HG02885 (cell line): ENCODE measurements around the gene SETDB1.
A peak's percentile ranks its signal among the peaks of the same experiment; 100 is the strongest.

ENCODE experiments used
- ATAC-seq: cut with Tn5 transposase; IDR thresholded peaks from one replicate; pipeline ENCODE4 v1.9.1; 2021; ENCODE audit warnings: mild to moderate bottlenecking; ENCODE audit not compliant: unreplicated experiment, poor library complexity

Gene SETDB1

DNA sequence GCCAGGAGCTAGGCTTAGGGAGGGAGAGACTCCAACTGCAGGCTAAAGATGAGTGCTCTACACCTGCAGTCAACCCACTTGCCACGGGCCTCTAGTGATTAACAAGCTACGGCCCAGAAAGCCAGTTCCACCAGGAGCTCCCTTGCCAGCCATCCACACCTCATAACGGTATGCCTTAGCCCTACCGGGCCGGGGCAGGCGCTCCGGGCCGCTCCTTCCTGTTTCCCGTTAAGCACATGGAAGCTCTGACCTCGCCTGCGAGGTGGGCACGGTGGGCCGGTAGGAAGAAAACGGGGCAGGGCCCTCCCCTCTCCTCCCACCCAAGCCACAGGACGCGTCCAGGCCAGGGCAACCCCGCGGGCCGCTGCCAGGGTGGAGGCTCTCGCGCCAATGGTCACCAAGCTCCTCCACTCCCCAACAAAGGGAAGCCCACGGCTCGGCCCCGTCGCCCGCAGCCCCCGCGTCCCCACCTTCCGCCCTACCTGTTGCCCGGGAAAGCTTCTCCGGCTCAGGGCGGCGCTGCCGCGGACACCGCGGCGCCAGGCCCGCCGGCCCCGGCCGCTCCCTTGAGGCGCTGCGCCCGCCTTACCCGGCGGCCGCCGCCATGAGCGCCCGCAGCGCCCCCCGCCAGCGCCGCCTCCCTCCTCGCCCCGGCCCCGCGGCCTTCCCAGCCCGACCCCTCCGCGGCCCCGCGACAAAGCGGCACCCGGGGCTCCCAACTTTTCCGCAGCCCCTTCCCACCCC is 47.8 kb downstream of the SETDB1 start:
- ATAC-seq, result peak; percentile 47

DNA sequence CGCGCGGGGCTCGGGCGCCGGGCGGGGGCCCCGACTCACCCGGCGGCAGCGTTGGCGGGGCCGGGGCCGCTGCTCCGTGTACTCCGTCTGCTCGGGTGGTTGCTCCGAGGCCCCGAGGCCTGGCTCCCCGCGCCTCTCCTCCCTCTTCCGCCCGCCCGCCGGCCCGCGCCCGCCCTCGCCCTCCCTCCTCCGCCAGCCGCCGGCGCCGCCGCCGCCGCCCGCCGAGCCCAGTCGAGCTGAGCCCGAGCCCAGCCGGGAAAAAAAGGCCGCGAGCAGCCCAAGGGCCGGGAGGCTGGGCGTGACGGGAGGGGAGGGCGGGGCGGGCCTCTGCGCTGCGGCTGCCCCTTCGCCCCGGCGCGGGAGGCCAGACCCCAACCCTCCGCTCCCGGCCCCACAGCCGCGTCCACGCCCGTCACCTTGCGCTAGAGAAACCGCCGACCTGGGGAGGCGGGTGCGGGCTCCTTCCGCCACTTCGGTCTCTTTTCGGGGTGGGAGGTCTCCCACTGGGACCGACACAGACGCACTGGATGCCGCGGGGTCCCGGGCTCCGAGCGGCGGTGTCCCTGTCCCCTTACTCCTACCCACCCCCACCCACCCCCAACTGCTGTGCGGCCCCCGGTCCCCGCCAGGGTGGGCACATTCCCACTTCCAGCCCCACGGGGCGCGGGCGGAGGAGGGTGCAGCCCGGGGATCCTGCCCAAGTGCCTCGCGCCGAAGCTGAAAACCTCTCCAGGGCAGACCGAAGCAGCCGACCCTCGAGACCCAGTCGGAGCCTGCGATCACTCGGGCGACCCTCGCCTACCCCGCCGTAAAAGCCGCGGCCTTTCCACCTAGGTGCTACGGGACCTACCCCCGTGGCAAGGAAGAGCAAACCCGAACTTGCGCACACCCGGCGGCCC is 48.7 kb downstream of the SETDB1 start, which contains the start of gene CERS2:
CERS2 (minus strand) TSS at position 256 of the 899 bp plus-strand sequence. CDS start 5,745 bp downstream, outside the sequence.
- ATAC-seq, result peak; percentile 65

DNA sequence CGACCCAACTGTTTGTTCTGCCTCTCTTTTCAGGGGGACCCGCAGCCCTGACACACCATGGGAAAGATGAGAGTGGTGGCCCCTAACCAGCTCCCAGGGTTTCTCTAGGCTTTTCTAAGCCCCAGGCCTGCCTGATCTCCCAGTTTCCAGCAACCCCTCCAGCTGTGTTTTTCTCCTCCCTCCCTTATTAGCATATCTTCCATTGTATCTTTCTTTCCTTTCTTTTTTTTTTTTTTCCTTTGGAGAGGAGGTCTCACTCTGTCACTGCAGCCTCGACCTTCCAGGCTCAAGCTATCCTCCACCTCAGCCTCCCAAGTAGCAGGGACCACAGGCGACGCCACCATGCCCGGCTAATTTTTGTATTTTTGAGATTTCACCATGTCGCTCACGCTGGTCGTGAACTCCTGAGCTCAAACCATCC is 50.2 kb downstream of the SETDB1 start:
- no peak for ATAC-seq

DNA sequence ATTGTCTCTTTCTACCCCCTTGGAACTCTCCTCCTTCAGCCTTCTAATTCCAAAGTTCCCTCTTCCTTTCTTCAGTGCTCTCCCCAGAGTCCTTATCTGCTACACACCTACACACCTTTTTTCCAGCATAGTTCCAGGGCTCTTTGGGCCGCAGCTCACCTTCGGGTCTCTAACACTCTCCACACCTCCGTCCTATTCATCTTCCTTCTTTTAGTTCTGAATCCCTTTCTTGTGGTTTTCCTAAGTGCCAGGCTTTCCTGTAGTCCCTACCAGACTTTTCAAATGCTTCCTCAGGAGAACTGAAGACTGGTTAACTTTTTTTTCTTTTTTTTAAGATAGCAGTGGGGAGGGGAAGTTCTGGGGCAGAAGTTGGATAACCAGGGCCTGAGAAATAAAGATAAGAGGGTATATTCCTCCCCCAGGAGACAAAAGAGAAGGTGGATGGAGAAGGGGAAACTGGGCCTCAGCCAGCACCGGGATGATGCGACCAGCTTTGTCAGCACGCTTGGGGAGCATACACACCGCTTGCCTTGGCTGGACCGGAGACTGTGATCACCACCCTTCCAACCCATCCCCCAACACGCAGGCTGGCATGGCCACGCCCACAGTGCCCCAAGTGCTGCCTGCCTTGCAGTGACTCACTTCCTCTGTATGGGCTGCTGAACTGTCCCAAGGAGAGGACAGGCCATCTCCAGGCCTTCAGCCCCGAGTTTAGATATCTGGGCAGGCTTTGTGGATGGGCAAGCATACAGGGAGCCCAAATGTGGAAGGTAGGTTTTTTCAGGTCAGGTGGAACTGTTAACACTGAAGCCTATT is 50.9 kb downstream of the SETDB1 start:
- ATAC-seq, result no peak

DNA sequence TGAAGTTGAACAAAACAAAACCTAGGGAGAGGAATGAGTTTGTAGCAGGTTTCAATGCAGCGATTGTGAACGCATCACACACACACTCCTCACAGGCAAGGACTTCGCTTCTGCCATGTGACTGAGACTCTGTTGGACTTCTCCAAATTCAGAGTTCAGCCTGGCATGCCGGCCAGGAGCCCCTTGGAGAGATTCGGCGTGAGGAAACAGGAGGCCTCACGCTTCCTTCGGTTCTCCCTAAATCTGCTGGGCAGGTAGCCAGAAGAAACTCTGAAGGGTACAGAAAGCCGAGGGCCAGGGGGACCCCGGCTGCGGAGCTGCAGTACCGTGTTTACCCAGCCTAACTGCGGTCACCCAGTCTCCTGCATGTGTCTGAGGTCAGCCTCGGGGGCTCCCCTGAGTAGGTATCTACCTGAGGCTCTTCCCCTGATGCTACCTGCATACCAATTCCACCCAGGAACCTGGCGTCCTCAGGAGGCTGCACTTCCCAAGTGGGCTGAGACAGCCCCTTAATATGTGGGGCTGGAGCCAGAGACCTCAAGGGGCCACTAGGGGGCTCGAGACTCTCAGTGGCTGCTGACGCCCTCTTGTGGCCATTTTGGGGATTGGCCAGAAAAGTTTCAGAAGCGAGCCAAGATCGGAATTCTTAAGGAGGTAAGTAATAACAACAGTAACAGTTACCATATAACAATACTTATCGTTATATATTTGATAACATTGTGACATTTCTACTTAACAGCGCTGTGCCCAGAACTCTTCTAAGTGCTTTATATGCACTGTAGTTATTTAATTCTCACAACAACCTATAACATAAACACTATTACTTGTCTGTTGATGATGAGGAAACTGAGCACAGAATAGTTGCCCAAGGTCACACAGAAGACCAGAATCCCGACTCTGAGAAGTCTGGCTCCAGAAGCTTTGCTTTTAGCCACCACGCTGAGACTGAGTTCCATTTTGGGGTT is 53.2 kb downstream of the SETDB1 start:
- peak; percentile 45 for ATAC-seq

DNA sequence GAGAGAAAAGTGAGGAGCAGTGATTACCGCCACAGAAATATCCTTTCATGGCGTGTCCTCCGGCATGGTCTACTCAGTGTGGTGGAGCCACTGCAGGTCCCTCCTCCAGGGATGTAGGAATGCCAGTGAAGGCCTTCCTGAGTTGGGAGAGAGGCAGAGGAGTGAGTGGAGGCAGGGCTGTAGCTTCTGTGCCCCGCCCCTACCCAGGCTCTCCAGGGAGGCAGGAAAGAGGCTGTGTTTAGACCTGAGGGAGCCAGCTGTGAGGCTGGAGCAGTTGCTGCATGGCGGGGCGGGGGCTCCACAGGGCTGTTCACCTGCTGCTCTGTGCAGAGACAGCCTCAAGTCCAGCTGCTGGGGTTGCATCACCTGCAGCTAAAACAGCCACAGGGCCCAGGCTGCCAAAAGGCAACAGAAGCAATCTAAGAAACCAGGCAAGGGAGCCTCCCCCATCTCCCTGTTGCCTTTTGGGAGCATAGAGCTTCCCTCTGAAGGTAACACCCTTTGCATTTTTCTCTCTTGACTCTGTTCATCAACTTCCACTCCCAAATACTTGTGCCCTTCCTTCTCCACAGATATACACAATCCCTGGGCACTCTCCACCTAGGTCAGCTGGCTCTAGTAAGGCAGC is 55.1 kb downstream of the SETDB1 start:
- no peak for ATAC-seq

DNA sequence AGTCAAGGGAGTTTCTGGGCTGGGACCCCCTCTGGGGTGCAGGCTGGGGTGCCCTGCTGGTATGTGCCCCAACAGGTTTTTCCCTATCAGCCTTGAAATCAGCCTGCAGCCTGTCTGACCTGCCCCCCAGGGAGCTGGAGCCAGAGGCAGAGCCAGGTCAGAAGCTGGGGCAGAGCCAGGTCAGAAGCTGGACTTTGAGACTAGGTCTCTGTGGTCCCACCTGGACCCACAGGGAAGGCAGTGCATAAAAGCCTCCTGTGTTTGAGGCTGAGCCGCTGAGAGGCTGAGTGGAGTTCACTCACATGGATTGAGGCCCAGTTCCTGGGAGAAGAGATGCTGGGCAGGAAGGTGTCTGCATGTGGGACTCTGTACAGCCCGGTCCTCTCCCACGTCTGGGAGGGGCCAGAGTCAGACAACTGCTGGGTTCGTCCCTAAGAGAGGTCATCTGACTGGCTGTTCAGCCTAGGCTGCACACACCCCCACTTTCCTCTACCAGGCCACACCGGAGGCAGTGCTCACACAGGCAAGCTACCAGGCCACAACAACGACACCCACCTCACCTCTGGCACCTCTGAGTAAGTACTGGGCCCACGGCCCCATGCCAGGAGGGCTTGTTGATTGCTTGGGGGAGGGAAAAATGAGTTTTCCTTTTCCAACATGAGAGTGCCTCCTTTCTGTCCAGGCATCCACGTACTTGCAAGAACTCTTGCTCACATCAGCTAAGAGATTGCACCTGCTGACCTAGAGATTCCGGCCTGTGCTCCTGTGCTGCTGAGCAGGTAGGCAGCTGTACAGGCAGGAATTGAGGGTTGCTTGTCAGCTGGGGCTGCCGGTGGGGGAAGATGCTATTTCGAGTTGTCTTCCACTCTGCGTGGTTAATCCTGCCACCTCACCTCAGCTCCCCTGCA is 55.9 kb downstream of the SETDB1 start, which contains the start of gene ANXA9:
ANXA9 (plus strand) TSS at position 488 of the 908 bp plus-strand sequence. CDS start 814 bp downstream, outside the sequence.
- ATAC-seq, result no peak

DNA sequence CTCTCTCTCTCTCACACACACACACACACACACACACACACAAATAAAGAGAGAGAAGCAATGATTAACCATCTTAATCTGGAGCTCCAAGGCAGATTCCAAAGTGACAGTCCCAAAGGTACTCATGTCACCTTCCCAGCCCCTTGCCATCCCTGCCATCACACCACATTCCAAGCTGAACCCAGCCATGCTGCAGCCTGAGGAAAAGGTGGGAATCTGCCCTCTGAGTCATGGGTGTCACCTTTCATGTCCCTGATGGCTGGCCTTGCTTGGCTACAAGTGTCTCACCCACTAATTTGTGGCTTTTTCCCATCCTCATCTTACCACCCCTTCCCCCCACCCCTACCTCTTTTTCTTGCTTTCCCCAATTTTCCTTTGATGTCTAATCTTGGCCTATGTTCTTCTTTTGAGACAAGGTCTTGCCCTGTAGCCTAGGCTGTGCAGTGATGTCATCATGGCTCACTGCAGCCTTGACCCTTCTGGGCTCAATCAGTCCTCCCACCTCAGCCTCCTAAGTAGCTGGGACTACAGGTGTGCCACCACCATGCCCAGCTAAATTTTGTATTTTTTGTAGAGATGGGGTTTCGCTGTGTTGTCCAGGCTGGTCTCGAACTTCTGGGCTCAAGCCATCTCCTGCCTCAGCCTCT is 59.1 kb downstream of the SETDB1 start:
- no peak for ATAC-seq

DNA sequence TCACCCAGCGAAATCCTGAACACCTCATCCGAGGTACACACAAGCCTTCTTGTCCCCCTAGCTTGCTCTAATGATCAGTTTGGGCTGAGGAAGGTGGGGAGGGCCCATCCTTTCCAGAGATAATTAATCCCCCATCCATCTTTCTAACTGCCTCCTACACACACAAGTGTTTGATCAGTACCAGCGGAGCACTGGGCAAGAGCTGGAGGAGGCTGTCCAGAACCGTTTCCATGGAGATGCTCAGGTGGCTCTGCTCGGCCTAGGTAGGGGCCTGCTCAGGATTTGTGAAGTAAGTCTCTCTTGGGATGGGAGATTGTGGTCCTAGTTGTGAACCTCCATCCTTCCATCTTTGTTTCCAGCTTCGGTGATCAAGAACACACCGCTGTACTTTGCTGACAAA is 61.8 kb downstream of the SETDB1 start:
- no peak for ATAC-seq

DNA sequence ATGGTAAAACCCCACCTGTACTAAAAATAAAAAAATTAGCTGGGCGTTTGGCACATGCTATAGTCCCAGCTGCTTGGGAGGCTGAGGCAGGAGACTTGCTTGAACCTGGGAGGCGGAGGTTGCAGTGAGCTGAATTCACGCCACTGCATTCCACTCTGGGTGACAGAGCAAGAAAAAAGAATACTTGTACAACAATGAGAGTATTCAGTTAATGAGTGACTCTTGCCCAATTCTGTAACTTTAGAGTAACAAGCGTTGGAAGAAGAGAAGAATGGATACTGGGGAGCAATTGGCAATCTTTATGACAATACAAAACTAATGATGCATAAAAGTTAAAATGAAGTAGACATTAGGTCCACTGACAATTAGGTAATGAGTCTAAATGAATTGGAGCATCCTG is 66.5 kb downstream of the SETDB1 start:
- ATAC-seq, result no peak

DNA sequence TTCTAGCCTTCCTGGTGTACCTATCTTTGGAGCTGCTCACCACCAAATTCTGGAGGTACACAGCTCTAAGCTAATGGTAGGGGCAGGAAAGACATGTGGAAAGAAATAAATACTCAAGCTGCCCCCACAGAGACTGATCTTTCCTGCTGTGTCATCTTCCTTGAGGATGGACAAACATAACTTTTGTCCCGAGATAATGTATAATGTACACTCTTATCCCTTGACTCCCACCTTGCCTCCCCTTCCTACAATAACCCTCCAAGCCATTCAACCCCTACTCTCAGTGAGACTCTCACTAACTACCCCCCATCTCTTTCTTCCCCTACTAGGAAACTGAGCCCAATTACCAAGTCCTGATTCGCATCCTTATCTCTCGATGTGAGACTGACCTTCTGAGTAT is 68.1 kb downstream of the SETDB1 start:
- ATAC-seq, result no peak

DNA sequence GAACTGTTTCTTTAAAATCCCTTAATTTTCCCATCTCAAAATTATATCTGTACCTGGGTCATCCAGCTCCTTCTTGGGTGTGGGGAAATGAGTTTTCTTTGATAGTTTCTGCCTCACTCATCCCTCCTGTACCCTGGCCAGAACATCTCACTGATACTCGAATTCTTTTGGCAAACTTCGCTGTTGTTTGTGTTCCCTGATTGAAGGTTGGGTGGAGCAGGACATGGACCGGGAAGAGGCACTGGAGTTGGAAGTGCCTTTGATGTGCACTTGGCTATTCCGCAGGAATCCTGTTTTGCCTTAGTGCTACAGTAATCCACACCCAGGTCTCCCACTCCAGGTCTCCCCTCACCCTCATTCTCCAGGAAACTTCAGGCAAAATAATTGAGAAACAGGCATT is 69.3 kb downstream of the SETDB1 start:
- no peak for ATAC-seq

DNA sequence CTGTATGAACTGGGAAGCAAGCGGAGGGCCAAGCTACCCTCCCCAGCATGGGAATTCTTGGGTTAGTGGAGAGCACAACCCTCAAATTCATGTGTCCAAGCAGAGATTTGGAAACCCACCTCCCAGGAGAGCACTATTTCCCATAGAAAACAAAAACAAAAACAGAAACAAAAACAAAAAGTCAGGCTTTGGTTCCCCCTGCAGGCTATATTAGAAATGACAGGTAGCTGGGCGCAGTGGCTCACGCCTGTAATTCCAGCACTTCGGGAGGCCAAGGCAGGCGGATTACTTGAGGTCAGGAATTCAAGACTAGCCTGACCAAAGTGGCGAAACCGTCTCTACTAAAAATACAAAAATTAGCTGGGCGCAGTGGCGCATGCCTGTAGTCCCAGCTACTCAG is 69.7 kb downstream of the SETDB1 start:
- ATAC-seq, result no peak

DNA sequence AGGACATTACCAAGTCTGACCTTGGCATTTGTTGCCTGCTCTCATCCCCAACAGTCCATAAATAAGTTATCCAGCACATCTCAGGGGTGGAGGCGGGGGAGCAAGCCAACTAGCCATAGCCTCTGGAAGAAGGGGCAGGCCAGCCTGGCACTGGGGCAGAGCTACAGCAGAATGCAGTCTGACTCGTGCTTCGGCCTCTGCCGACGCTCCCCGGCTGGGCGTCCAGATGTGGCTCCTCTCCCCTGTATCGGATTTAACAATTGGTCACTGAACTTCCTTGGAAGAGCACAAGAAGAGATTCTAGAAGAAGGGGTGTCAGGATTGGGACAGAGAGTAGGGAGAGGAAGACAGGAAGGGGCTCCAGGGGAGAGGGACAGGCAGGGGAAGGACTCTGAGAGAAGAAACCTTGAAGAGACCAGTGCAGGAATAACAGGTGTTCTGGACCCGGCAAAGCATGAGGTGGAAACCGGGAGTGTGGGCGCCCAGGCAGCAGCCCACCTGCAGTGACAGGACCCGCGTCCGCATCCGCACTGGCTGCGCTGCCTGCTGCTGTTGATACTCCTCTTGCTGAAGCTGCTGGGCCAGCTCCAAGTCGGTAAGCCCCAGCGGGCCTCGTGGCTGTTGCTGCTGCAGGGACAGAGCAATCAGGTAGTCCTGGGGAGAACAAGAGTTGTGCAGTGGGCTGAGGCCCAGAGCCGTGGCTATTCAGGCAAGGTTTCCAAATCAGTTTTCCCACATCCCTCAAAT is 71.1 kb downstream of the SETDB1 start:
- ATAC-seq, result no peak

DNA sequence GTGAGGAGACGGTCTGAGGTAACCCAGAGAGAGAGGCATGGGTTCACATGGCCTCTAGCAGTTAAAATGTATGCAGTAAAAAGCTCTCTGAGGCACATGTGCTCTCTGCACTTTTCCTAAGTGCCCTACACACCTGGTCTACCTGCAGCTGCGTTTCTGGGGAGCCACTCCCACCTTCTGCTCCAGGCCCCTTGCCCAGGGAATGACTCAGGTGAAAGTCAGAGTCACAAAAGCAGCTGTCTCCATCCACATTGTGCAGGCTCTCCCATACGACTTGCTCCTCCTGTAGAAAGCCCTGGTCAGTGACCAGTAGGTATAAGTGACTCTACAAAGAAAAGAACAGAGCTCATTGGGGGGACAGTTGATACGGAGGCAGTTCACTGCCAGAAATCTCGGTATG is 71.8 kb downstream of the SETDB1 start:
- no peak for ATAC-seq

DNA sequence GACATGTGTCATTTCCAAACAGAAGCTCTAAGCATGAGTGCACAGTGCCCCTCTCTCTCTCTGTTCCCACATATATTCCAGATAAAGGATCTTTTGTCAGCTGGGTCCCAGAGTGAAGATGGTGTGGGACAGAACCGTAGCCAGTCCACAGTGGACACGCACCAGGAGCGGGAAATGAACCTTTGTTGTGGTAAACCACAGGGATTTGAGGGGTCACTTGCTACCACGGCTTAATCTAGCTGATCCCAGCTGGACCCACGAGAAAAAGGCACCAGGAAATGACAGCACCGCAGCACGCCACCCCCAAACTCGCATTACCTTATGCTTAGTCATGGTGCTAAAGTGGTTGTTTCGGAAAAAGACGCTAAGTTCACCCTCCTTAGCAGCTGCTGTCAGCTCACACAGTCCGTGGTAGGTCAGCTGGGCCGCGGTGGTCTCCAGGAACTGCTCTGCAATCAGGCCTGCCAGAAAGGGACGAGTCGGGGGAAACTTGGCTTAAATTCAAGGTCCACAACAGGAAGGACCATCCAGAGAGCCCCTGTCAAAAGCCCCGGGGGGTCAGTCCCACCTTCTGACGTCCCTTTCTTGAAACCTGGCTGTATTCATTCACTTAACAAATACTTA is 73.0 kb downstream of the SETDB1 start:
- no peak for ATAC-seq
